A549 (cell line): ENCODE measurements around the gene SLC22A7. TPM values are rescaled to one million over a fixed set of nuclear protein-coding genes. Genes with fewer than 3 reads are reported as not detected.
A peak's percentile ranks its signal among the peaks of the same experiment; 100 is the strongest.

ENCODE experiments used
- ATAC-seq, 2 experiments: fragments of 200-7000 bp in 1 of 2; fragments of >200 bp in 1 of 2; cut with Nextera tagmentation in 1 of 2; cut with Tn5 transposase in 1 of 2; 3 replicates each; pipeline versions ENCODE4 v1.8.0 to v1.9.1; 2018 to 2020; ENCODE audit warnings: mild to moderate bottlenecking in 1 of 2, moderate library complexity in 1 of 2
- CTCF ChIA-PET: fragments of 300-600 bp; sonication (Branson Sonifier 250); formaldehyde crosslinking; extraction: SDS; loops from one replicate; lab custom pipeline; 2021; ENCODE audit warnings: antibody characterized with exemption, inconsistent platforms; lab: Yijun Ruan, JAX
- POLR2A ChIA-PET: fragments of 350-600 bp; formaldehyde crosslinking; extraction: SDS; loops from one replicate; lab custom pipeline; 2021; ENCODE audit warnings: antibody characterized with exemption, inconsistent platforms; lab: Yijun Ruan, JAX
- DNase-seq, 2 experiments: peaks; one replicate each; pipeline versions ENCODE4 v3.0.0 to v3.0.0-alpha.2; 2011 to 2016; ENCODE audit warnings: low read depth in 1 of 2, low spot score in 1 of 2
- FAIRE-seq: peaks from 2 replicates; lab custom pipeline; 2011; peaks lifted over from hg19 to GRCh38; lab: Jason Lieb, UNC
- H3K27ac ChIP-seq, 2 experiments: fragments of >200 bp; sonication (Bioruptor Twin); formaldehyde crosslinking; 3 replicates each; pipeline ENCODE4 v1.5.1; 2016 to 2017
- H3K4me1 ChIP-seq: fragments of >200 bp; sonication (Bioruptor Twin); formaldehyde crosslinking; 3 replicates; pipeline ENCODE4 v1.6.1; 2016
- H3K4me2 ChIP-seq: fragments of >200 bp; sonication (Bioruptor Twin); formaldehyde crosslinking; 3 replicates; pipeline ENCODE4 v1.6.1; 2016
- H3K4me3 ChIP-seq: fragments of >200 bp; sonication (Bioruptor Twin); formaldehyde crosslinking; 3 replicates; pipeline ENCODE4 v1.5.1; 2016
- H3K9me3 ChIP-seq: fragments of >200 bp; sonication (Bioruptor Twin); formaldehyde crosslinking; 3 replicates; pipeline ENCODE4 v1.6.1; 2016
- BCL3 ChIP-seq: fragments of >200 bp; sonication (Bioruptor Twin); formaldehyde crosslinking; IDR thresholded peaks from 3 replicates; pipeline ENCODE4 v1.6.1; 2016
- CTCF ChIP-seq: fragments of >200 bp; sonication (Bioruptor Twin); formaldehyde crosslinking; IDR thresholded peaks from 3 replicates; pipeline ENCODE4 v1.5.1; 2016
- FOSB ChIP-seq: fragments of 250-450 bp; sonication (Bioruptor Pico); IDR thresholded peaks from 2 replicates; pipeline ENCODE4 v1.5.0; 2020; ENCODE audit warnings: mild to moderate bottlenecking, moderate library complexity
- GATA3 ChIP-seq: IDR thresholded peaks from 2 replicates; pipeline ENCODE4 v1.6.1; 2012; ENCODE audit warnings: borderline replicate concordance
- HDAC2 ChIP-seq: fragments of 200-600 bp; sonication (generic); IDR thresholded peaks from 2 replicates; pipeline ENCODE4 v1.6.1; 2016
- HOXB5 ChIP-seq: fragments of 250-450 bp; sonication (Bioruptor Pico); IDR thresholded peaks from 2 replicates; pipeline ENCODE4 v1.5.0; 2020; ENCODE audit warnings: mild to moderate bottlenecking, moderate library complexity
- JUNB ChIP-seq: fragments of >200 bp; sonication (Bioruptor Twin); formaldehyde crosslinking; IDR thresholded peaks from 2 replicates; pipeline ENCODE4 v1.6.1; 2016
- NFE2L2 ChIP-seq: fragments of 150-350 bp; conservative IDR thresholded peaks from 2 replicates; pipeline ENCODE4 v1.6.1; 2014; ENCODE audit warnings: low read length
- RAD21 ChIP-seq, 2 experiments: fragments of >200 bp in 1 of 2; sonication (Bioruptor Twin) in 1 of 2; formaldehyde crosslinking in 1 of 2; IDR thresholded peaks in 1 of 2; conservative IDR thresholded peaks in 1 of 2; 2 replicates in 1 of 2; 3 replicates in 1 of 2; pipeline ENCODE4 v1.6.1; 2012 to 2018; ENCODE audit warnings: inconsistent platforms in 1 of 2
- REST ChIP-seq: fragments of 200-600 bp; sonication (generic); IDR thresholded peaks from 2 replicates; pipeline ENCODE4 v1.6.1; 2016; ENCODE audit warnings: antibody characterized with exemption, mild to moderate bottlenecking, moderate library complexity
- SMC3 ChIP-seq: fragments of >200 bp; sonication (Bioruptor Twin); formaldehyde crosslinking; IDR thresholded peaks from 3 replicates; pipeline ENCODE4 v1.6.1; 2018; ENCODE audit warnings: inconsistent platforms
- USF2 ChIP-seq: fragments of 450-650 bp; IDR thresholded peaks from 2 replicates; pipeline ENCODE4 v1.6.1; 2014; ENCODE audit warnings: antibody characterized with exemption
- WGBS: methylation state at CpG from one replicate; pipeline ENCODE4 v1.1.6; 2017; ENCODE audit errors: missing lambda C conversion rate; 5-methylcytosine and 5-hydroxymethylcytosine counted together
- polyA plus RNA-seq, 4 experiments: library from polyadenylated mRNA; depleted of rRNA in 3 of 4; stranded (reverse); fragments of >200 nt; fragmentation: RNase III in 1 of 4; extraction: RNeasy Plus Mini Kit Qiagen cat#74134 plus additional on column Dnase treatment in 1 of 4; gene quantifications; 2 replicates in 3 of 4; 3 replicates in 1 of 4; pipeline ENCODE4 v1.2.3, GENCODE V29; 2011 to 2017

Gene SLC22A7
- polyA plus RNA-seq, 2 of the 4 experiments (the other 2 are of a cell fraction): not detected

- no peak for DNase-seq
- TF ChIP-seq NFE2L2: no peak
- no peak for TF ChIP-seq HDAC2
- no peak for TF ChIP-seq USF2
- TF ChIP-seq JUNB: no peak
- TF ChIP-seq HOXB5: no peak
- no peak for TF ChIP-seq FOSB (CRISPR knock-in tag)
- Histone ChIP-seq H3K9me3 (no peaks in the 10 kb centered on the region), H3K4me1 (0 out of 3 replicates have a peak, but pooled peaks cover 3% of the 10 kb centered on the region), H3K27ac (no peak overlapping the region), H3K4me2 (no peak overlapping the region), H3K4me3 (no peak overlapping the region)
- ChIA-PET POLR2A (no interaction called here), CTCF (interaction anchor here (0.7 kb wide), 1 partner anchor 23 kb away, joined by 4 read pairs; the partner anchor contains the start of gene CRIP3)
- FAIRE-seq: no peak
- no peak for ATAC-seq
- 9% methylated on average over 1 of the region's 1 CpG for WGBS
Measured at GRCh38 chr6:43331470-43331869, 33.4 kb downstream of the SLC22A7 start.

- DNase-seq (no peak), ATAC-seq (no peak), FAIRE-seq (no peak)
- H3K9me3 ChIP-seq: no peaks in the 10 kb centered on the region
- H3K4me1 ChIP-seq: 0 out of 3 replicates have a peak, but pooled peaks cover 3% of the 10 kb centered on the region
- POLR2A ChIA-PET: no interaction called here
- CTCF ChIA-PET: no interaction called here
- WGBS: 56% methylated on average over 4 of the region's 4 CpGs
- TF ChIP-seq REST (no peak), BCL3 (no peak), SMC3 (no peak), CTCF (no peak)
- H3K4me3 ChIP-seq: no peak overlapping the region
- no peak overlapping the region for H3K27ac ChIP-seq
- no peak overlapping the region for H3K4me2 ChIP-seq
Measured at GRCh38 chr6:43331891-43332290, 33.8 kb downstream of the SLC22A7 start.

GRCh38 chr6:43334466-43335095, 36.5 kb downstream of the SLC22A7 start:
- ChIA-PET CTCF (interaction anchor here (0.6 to 3.6 kb wide), 27 partner anchors 9 to 390 kb away, joined by 3 to 38 read pairs (median 6); partner anchors contain the start of genes CRIP3 and DNPH1), POLR2A (interaction anchor here (1.3 kb wide), 1 partner anchor 26 kb away, joined by 3 read pairs; the partner anchor contains the start of gene CRIP3)
- H3K4me3 ChIP-seq: no peak overlapping the region
- H3K4me2 ChIP-seq: no peak overlapping the region
- ATAC-seq (peak; percentile 81 to 90; a peak in 5 of 6 replicates), FAIRE-seq (no peak), DNase-seq (peak; percentile 25 to 62)
- H3K4me1 ChIP-seq: no peaks in the 10 kb centered on the region
- TF ChIP-seq SMC3 (peak; percentile 75), CTCF (peak; percentile 59), RAD21 (conservative IDR thresholded peaks at IDR 0.05 in 1 of 2, IDR thresholded peaks at IDR 0.05 in 1 of 2) (peak; percentile 45 to 54; a peak in 4 of 5 replicates), HDAC2 (no peak), GATA3 (no peak)
- WGBS: 24% methylated on average over 2 of the region's 2 CpGs
- no peak overlapping the region for H3K27ac ChIP-seq
- no peaks in the 10 kb centered on the region for H3K9me3 ChIP-seq
